HG03159 (cell line): ENCODE results near the gene POLR1A.

ENCODE experiments used
- ATAC-seq: cut with Tn5 transposase; IDR thresholded peaks from one replicate; pipeline ENCODE4 v1.9.1; 2021; ENCODE audit warnings: mild to moderate bottlenecking, moderate library complexity; ENCODE audit not compliant: unreplicated experiment

POLR1A gene

DNA sequence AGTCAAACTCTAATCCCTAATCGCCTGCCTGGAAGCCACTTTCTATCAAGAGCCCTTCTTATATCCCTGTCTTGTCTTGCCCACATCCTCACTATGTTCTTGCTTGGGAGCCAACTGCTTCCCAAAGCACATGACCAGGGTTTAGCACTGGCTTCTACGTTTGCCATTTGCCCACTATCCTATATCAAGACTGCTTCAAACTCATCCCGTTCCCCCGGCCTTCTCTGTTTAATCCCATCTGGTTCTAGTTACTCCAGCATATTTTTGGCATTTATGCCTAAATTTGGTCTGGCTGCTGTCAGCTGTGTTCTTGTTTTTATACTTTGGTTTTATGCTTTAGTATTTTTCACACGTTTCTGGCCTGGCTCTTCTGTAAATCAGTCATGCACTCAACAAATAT is 40.2 kb downstream of the POLR1A start:
- no peak for ATAC-seq

- ATAC-seq: no peak
Observed at GRCh38 chr2:86064006-86064405, 41.7 kb downstream of the POLR1A start.

DNA sequence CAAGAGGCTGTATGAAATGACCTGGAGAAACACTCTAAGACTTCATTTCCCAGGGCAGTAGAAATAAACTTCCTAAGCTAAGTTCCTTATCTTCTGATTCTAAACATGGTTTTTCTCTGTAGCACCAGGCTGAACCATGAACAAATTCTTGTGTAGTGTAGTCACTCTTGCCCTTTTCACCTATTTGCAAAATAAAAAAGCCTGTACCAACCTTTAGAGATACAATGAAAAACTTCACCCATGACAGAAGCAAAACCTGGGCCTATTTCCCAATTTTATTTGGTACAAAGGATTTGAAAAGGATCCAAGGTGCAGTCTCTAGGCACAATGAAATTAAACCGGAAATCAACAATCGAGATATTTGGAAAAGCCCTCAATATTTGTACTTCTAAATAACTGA is 43.6 kb downstream of the POLR1A start:
- no peak for ATAC-seq

GRCh38 chr2:86056590-86057331 is 48.9 kb downstream of the POLR1A start:
- ATAC-seq: no peak

DNA sequence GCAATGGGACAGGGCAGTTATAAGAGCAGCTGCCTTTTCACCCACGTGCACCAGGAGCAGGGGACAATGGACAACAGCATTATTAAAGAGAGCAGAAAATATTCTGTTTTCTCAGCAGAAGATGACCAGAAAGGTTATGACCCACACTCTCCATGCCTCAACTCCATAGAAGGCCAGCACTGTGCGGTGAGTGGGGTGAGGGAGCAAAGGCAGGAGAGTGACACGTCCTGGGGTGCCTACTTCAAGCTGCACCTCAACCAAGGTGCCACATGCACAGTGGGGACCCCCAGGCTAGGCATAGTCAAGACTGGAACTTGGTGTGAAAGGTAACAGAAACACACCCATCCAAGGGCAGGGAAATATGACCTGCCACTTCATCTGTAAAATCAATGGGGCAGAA is 50.4 kb downstream of the POLR1A start:
- ATAC-seq: no peak

GRCh38 chr2:86054535-86055082 is 51.1 kb downstream of the POLR1A start:
- no peak for ATAC-seq

- no peak for ATAC-seq
Observed at GRCh38 chr2:86053166-86053565, 52.5 kb downstream of the POLR1A start.

DNA sequence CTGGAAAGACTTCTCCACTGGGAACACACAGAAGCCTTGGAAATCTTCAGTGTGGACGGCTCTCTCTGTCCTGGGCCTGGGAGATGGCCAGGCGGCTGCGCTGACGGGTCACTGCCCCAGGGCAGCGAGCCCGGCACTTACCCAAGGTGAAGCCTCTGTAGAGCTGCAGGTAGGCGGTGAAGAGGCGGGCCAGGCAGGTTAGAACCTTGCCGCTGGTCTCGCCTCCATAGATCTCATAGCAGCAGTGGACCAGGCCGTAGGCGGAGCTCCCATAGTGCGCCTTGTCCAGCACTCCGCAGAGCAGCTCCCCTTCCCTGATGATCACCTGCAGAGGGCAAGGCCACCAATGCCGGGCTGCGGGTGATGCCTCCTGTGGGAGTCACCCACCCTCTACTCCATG is 53.0 kb downstream of the POLR1A start:
- ATAC-seq: no peak

DNA sequence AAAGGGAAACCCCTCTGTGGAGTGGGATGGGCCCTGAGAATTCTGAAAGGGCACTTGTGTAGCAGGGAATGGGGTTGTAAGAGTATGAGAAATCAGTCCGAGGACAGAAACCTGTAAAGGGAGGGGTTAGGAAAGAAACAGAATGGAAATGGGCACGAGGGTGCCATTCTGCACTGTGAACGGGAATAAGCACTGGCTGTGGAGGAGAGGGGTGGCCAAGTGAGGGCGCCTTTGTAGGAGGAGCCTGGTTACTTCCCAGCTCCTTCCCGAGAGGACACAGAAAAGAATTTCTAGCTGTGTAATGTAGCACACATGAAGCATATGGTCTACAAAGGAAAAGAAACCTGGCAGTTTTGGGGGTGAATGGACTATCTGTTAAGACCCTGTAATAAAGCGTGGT is 53.4 kb downstream of the POLR1A start:
- ATAC-seq: no peak

GRCh38 chr2:86050301-86050700 is 55.4 kb downstream of the POLR1A start:
- no peak for ATAC-seq

GRCh38 chr2:86049529-86049928 is 56.2 kb downstream of the POLR1A start:
- ATAC-seq: no peak

DNA sequence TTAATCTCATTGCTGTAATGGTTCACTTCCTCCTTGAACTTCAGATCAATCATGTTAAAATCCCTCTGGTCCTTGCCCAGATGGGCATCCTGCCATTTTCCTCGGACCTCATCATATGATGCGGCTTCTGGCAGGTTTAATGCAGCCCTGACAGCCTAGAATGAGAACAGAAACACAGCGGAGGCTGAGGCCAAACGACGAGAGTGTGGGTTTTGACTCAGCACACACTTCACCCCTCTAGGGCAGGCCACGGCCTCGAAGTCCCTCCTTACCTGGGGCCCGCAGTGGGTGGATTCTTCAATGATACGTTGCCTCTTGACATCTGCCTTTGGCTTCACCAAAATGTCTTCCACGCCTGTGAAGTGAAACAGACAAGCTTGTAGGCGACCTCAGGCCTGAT is 56.8 kb downstream of the POLR1A start:
- ATAC-seq: no peak

- ATAC-seq: no peak
Observed at GRCh38 chr2:86048383-86048701, 57.3 kb downstream of the POLR1A start.

- ATAC-seq: no peak
Observed at GRCh38 chr2:86047575-86048382, 57.9 kb downstream of the POLR1A start.

- no peak for ATAC-seq
Observed at GRCh38 chr2:86045541-86045940, 60.1 kb downstream of the POLR1A start.

DNA sequence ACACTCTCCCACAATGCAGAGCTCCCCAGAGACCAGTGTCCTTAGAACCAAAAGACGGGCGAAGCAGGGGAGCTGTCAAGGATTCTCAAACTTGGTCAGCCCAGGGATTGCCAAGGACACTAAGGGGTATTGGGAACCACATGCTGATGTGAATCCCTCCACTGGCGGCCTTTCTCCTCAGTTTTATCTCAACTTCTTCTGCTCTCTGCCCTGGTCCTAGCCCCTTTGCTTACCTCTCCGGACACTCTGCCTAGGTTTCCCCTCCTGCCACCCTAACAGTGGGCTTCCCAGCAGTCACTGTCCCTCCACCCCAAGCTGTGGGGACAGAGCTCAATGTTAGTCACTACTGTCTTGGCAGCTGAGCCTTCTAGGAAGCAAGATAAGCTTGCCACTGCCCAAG is 61.1 kb downstream of the POLR1A start:
- no peak for ATAC-seq

DNA sequence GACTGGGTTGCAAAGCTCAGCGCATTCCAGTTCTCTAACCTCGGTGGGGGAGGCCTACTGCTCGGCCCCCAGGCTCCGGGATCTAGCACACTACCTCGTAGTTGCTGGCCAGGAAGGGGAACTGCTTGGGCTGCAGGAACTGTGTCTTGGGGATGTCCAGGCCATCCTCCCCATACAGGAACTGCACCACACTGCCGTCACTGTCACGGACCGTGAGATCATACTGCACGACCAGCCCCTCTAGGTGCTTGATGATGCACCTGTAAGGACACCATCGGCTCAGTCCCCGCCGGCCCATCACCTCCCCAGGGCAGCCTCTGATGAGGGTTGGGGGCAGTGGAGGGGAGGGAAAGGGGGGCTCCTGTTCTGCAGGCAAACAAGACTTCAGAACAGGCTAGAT is 61.6 kb downstream of the POLR1A start:
- ATAC-seq: no peak

DNA sequence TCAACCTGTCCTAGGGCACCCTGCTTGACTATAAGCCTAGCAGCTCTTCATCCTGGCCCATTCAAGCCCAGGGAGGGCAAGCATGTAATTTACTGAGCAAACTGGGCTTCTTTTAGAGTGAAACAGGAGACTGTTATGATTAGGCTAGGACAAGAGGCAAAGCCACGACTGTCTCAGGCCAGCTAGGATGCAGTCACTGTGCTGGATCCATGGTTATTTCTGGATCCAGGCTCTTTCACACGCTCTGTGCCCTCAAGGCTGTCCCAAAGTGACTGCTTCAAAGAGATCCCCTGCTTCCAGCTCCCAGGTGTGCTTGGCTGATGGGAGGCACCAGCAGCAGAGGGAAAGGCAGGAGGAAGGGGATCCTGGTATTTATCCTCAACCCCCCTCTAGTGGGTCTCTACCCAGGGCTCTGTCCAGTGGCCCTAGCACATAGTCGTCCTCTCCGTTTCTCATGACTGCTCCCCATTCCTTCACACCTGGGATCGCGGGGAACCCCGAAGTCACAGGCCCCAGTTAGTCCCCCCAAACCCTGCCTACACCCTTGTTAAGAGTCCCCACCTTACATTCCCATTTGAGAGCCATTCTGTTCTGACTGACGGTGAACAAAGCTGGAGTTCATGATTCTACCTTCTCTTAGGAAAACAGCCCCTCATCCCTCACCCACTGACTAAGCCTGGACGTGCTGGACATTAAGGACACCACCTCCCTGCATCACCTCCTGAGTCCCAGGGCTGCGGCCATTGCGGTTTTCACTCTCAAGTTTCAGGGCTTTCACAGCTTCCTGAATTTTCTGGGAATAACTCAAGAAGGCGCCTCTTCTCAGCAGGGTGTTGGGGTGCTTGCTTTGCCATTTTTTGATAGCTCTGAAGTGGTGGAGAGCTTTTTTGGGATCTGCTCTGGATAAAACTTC is 63.2 kb downstream of the POLR1A start:
- ATAC-seq: no peak

- no peak for ATAC-seq
Observed at GRCh38 chr2:86039963-86040655, 65.6 kb downstream of the POLR1A start.

- ATAC-seq: no peak
Observed at GRCh38 chr2:86039178-86039962, 66.3 kb downstream of the POLR1A start.
